ENCODE measurements around the gene LRP8.

The LRP8 gene

DNA sequence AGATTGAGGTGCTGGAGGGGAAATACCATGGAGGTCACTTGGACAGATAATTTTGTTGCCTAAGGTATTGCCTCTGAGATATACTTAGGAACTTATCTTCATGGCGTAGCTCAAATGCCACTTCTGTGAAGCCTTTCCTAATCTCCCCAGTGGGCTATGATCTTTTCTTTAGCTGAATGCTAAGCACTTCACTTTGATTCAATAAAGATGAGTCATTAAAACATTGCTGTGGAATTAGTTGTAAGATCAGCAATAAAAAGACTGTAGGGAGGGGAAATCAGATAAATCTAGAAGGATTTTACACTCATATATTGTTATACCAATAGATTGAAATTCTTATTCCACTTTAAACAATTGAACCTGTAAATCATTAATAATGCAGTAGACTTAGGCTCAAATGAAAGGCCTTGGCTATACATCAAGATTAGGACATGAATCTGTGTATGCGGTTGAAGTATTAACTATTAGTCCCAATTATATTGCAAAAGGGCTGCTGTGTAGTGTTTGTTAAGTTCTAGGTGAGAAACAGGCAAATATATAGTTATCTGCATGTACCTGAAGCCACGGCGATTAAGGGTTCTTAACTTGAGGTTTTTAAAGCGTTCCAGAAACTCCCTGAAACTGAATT is 70.3 kb downstream of the LRP8 start:
- TF ChIP-seq, protein P1, sequence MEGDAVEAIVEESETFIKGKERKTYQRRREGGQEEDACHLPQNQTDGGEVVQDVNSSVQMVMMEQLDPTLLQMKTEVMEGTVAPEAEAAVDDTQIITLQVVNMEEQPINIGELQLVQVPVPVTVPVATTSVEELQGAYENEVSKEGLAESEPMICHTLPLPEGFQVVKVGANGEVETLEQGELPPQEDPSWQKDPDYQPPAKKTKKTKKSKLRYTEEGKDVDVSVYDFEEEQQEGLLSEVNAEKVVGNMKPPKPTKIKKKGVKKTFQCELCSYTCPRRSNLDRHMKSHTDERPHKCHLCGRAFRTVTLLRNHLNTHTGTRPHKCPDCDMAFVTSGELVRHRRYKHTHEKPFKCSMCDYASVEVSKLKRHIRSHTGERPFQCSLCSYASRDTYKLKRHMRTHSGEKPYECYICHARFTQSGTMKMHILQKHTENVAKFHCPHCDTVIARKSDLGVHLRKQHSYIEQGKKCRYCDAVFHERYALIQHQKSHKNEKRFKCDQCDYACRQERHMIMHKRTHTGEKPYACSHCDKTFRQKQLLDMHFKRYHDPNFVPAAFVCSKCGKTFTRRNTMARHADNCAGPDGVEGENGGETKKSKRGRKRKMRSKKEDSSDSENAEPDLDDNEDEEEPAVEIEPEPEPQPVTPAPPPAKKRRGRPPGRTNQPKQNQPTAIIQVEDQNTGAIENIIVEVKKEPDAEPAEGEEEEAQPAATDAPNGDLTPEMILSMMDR (IDR thresholded peaks at IDR 0.05; ENCODE audit: low read depth, low read length, missing control alignments): no peak
- no peak for DNase-seq (ENCODE audit: low read depth)
- no peak overlapping the region for H3K4me3 ChIP-seq (ENCODE audit: low read depth, low read length)

DNA sequence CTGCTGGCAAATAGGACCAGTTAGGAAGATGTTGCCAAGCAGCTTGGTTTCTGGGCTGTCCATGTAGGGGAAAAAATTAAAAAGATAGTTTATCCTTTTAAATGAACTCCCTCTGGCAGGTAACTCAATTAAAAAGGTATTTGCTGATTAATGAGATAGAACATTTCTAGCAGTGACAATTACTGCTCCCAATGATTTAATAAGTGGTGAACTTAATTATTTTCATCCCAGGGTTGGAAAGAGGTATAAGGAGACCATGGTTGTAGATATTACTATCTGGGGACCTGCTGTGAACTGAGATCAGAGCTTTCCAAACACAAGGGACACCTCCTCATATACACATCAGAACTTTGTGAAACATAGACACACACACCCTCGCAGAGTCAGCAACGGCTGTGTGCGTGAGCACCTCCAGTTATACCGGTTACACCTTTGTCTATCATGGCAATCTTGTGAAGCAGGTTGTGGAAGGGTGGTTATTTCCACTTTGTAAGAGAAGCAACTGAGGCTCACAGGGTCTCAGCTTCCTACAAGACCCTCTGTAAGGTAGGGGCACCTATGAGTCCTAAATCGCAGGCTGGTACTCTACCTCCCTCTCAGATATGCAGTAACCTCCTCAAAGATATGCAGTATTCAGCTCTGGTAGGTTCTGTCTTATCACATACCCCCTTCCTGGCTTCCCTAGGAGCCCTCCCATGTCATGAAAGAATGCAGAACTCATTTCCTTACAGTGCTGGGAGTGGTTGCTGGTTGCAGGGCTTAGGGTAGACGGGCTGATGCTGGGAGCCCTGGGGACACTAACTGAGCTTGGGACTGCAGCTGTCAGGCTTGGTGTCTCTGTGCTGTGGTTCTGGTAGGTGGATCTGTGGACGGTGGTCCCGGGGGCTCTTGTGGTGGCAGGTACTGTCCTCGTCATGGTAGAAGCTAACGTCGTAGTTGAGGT is 71.1 kb downstream of the LRP8 start:
- H3K4me3 ChIP-seq (ENCODE audit: low read depth, low read length): no peak overlapping the region
- DNase-seq (ENCODE audit: low read depth): no peak
- TF ChIP-seq, protein P1 (IDR thresholded peaks at IDR 0.05; ENCODE audit: low read depth, low read length, missing control alignments): no peak

DNA sequence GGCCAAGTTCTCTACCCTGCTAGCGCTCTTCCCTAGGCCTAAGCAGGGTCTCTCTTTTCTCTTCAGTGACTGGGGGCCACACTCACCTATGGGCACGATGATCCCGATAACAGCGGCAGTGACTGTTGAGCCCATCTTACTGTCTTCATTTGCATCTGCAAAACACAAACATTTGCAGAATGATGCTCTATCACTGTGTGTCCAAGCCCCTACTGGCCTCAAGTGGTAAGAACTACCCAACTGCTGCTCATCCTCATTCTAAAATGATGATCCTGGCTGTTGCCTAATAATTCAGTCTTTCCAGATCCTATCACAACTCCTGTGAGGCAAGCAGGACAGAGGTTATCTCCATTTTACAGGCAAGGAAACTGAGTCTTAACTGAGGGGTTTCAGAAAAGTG is 72.8 kb downstream of the LRP8 start:
- no peak for DNase-seq (ENCODE audit: low read depth)
- TF ChIP-seq, protein P1 (IDR thresholded peaks at IDR 0.05; ENCODE audit: low read depth, low read length, missing control alignments): peak; percentile 33
- no peak overlapping the region for H3K4me3 ChIP-seq (ENCODE audit: low read depth, low read length)

DNA sequence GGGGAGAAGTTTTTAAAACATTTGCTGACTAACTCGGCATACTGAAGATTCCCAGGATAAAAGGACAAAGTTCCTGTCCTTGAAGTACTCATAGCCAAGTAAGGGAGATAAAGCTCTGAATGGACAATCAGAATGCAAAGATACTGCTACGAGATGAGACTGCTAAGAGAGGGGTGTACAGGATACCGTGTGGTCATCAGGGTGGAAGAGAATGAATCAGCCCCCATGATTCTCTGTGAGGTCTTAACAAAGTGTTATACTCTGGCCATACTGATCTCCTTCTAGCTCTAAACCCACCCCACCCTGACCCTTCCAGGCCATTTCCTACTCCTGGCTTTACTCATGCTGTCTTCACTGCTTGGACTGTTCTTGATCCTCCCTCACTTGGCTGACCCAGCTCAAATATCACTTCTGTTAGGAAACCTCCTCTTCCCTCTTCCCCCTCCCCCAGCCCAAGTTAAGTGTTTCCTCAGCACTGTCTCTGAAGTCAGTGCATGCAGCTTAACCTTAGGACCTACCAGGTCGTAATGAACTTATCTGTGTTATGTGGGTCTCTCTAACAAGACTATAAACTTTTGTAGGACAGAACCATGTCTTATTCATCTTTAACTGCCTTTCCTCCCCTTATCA is 73.7 kb downstream of the LRP8 start:
- no peak overlapping the region for H3K4me3 ChIP-seq (ENCODE audit: low read depth, low read length)
- TF ChIP-seq, protein P1 (IDR thresholded peaks at IDR 0.05; ENCODE audit: low read depth, low read length, missing control alignments): no peak
- no peak for DNase-seq (ENCODE audit: low read depth)

DNA sequence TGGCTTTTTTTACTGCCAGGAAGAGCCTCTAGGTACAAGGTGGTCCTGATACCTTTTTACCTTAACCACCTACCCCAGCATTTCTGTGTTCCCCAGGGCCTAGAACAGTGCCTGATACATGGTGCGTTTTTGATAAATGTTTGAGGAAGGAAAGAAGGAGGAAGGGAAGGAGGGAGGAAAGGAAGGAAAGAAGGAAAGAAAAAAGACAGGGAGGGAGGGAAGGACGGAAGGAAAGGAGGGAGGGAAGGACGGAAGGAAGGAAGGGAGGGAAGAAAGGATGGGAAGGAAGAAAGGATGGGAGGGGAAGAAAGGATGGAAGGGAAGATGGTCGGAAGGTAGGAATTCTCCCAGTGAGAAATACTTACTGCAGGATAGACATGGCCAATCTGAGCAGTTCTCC is 77.5 kb downstream of the LRP8 start:
- no peak for DNase-seq (ENCODE audit: low read depth)
- TF ChIP-seq, protein P1 (IDR thresholded peaks at IDR 0.05; ENCODE audit: low read depth, low read length, missing control alignments): no peak
- H3K4me3 ChIP-seq (ENCODE audit: low read depth, low read length): no peak overlapping the region

DNA sequence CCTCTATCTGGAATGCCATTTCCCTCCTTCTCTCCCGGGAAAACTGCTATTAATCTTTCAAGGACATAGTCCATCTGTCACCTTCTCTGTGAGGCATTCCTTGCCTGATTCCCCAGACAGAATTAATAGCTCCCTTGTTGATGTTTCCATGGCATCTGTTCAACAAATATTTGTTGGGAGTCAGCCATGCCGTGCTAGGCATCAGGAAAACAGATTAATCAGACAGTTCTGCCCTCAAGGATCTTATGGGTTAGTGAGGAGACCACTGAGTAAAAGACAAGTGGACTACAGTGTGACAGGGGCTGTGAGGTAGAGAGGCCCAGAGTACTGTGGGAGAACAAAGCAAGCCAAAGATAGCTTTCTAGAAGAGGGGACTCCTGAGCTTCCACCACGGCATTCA is 78.2 kb downstream of the LRP8 start:
- DNase-seq (ENCODE audit: low read depth): no peak
- TF ChIP-seq, protein P1 (IDR thresholded peaks at IDR 0.05; ENCODE audit: low read depth, low read length, missing control alignments): no peak
- no peak overlapping the region for H3K4me3 ChIP-seq (ENCODE audit: low read depth, low read length)
